Measurements from ENCODE around the gene CAV1.
A peak's percentile ranks its signal among the peaks of the same experiment; 100 is the strongest.
"Not testable (repeated sequence)": the region's sequence is repeated elsewhere in the genome, so short reads cannot be mapped to it uniquely, and the experiment has no call there.

Gene CAV1, protein sequence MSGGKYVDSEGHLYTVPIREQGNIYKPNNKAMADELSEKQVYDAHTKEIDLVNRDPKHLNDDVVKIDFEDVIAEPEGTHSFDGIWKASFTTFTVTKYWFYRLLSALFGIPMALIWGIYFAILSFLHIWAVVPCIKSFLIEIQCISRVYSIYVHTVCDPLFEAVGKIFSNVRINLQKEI

DNA sequence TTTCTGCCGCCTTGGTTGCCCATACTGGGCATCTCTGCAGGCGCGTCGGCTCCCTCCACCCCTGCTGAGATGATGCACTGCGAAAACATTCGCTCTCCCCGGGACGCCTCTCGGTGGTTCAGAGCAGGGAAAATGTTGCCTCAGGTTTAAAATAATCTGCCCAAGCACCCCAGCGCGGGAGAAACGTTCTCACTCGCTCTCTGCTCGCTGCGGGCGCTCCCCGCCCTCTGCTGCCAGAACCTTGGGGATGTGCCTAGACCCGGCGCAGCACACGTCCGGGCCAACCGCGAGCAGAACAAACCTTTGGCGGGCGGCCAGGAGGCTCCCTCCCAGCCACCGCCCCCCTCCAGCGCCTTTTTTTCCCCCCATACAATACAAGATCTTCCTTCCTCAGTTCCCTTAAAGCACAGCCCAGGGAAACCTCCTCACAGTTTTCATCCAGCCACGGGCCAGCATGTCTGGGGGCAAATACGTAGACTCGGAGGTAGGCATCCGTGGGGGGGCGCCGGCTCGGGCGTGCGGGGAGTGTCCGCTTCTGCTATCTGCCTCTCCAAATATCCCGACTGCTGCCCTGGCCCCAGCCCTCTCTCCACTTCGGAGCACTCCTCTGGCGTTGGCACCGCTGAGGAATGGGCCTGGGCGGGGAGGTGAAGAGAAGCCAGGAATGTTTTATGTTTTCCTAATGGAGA lies at the start of gene CAV1:
Gene CAV1 (plus strand): TSS at position 428 of the 689 bp plus-strand sequence. CDS start 27 bp downstream, at position 455.
- peak; percentile 61 for DNase-seq (ENCODE audit: low spot score)

DNA sequence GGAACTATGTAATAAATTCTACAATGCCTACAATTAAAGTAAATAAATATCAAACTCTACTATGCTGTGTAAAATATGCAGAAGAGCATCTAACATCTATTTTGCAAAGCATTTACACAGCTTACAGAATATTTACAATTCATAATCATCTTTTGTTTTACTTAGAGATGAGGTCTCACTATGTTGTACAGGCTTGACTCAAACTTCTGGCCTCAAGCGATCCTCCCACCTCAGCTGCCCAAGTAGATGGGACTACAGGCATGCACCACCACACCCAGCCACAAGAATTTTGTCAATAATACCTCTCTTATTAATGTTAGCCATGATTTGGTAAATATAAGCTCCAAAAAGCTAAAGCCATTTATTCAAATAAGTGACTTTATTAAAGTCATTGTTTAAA lies 47.2 kb upstream of the CAV1 start:
- no peak for DNase-seq (ENCODE audit: low spot score)

DNA sequence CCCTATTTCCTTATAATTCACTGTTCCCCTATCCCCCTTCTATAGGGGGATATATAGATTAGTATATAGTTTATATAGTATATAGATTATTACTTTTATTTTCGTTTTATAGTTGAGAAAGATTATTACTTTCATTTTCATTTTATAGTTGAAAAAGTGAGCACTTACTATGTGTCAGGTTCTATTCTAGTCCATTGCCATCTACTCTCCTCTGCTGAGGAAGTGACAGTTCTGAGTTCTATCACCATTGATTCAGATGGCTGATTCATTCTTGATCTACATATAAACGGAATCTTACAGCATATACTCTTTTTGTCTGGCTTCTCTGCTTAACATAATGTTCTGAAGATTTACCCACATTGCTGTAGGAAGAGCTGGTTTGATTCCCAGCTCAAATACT lies 46.0 kb upstream of the CAV1 start:
- DNase-seq (ENCODE audit: low spot score), result no peak

DNA sequence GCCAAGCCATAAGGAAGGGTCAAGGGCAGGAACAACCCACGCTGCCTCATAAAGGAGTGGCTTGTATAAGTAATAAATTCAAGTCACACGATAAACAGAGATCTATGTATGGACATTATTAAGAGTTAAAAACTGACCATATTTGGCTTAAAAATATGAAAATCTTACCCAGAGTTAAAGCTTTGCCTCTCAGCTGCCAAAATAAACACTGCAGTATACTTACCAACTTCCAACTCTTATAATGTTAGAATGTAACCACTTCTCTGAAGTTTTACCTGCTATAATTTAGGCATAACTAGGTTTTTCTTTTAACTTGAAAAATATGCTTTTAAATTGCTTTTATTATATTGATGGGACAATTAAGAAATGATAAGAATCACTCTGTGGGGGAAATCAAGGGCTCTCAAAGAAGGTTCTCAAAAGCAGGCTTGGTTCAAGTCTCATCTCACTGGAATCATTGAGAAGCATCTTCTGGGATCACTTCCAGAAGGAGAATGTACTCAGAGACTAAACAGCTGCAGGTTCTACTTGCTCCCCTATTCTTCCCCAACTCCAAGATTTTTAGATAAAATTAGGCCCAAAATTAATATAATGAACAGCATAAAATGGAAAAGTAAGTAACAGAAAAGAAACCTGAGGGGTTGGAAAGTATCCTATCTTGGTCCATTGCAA lies 41.4 kb upstream of the CAV1 start:
- no peak for DNase-seq (ENCODE audit: low spot score)

DNA sequence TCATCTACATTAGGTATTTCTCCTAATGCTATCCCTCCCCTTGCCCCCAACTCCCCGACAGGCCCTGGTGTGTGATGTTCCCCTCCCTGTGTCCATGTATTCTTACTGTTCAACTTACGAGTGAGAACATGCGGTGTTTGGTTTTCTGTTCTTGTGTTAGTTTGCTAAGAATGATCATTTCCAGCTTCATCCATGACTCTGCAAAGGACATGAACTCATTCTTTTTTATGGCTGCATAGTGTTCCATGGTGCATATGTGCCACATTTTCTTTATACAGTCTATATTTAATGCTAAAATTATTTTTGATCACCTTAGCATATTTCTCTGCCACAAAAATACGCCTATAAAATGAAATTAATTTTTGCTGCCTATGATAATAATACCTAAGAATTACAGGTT lies 40.4 kb upstream of the CAV1 start:
- not testable (repeated sequence) for DNase-seq (ENCODE audit: low spot score)

DNA sequence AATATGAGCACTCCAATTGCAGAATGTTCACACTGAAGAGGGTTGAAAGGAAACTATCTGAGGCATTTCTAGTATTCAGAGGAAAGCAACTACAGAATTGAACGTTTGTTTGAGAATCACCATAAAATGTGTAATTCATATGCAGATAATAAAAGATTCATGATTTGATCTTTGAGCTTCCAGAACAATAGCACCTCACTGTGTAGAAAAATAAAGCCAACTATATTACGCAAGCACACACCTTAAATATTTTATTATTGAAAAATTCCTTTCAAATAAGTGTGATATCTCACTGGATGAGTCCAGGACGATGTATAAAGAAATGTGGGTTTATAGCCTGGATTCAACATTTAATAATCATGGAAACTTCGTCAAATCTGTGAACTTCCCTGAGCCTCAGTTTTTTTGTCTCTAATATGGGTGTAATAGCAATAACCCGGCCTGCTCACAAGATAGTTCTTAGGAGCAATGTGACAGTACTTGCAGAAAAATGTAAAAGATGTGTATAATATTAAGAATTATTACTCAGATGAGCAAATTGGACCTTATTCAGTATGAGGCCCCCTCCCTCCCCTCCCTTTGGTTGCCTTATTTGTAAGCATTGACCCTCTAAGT lies 36.8 kb upstream of the CAV1 start:
- no peak for DNase-seq (ENCODE audit: low spot score)

DNA sequence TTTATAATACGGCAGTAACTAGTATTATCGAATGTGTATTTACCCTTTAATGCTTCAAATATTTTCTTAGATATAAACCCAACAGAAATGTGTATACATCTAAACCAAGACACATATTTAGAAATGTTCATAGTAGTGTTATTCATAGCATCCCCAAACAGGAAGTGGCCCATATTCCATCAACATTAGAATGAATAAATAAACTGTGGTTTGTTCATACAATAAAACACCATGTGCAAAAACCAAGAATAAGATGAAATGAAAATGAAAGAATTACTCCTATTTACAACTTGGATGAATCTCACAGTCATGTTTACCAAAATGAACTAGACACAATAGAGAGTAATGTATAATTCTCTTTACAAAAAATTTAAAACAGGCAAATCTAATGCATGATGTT lies 34.5 kb upstream of the CAV1 start:
- no peak for DNase-seq (ENCODE audit: low spot score)

DNA sequence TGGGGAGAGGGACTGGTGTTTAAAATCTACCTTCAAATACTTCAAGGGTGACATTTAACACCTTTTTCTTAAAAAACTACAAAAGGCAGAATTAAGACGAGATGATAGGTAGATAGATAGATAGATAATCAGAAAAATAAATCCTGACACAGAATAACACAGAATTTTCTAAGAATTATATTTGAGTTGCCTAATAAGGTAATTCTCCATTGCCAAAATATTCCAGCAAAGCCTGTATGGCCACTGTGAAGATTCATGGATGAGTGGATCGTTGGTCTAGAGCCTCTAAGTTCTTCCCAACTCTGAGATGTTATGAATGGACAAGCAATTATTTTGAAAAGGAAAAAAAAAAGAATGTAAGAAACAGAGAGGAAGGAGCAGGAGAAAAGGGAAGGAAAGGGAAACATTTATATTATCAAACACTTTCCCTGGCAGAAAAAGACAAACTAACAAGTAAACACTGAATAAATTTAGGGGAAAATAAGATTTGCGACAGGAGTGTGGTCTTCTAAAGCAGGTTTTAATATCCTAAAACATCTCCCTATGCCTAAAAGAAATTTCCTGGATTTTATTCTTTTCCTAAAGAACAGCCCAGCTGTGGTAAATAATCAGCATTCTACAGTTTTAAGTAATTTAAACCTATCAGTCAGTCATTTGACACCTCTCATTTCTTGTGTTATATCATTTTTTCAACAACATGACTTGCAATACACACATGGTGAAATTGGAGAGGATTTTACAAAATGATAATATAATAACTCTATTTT lies 32.8 kb upstream of the CAV1 start:
- DNase-seq (ENCODE audit: low spot score), result no peak

DNA sequence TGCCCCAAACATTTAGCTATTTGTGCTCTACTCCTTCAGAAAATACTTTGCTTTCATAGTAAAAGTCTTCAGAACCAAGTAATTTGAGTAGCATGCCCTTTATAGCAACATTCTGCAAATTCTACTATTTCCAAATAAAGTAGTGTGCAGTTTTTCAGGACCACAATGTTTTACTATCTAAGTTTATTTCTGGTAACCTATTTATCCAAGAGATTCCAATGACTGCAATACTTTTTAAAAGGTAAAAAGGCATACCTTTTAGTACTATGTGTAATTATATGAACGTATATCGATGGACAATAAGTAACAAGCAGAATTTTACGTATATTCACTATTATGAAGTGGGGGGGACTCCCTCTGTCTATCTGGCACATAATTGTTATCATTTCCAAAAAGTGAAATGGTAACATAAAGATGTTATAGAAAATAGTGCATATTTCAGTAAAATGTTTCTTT lies 32.2 kb upstream of the CAV1 start:
- no peak for DNase-seq (ENCODE audit: low spot score)

DNA sequence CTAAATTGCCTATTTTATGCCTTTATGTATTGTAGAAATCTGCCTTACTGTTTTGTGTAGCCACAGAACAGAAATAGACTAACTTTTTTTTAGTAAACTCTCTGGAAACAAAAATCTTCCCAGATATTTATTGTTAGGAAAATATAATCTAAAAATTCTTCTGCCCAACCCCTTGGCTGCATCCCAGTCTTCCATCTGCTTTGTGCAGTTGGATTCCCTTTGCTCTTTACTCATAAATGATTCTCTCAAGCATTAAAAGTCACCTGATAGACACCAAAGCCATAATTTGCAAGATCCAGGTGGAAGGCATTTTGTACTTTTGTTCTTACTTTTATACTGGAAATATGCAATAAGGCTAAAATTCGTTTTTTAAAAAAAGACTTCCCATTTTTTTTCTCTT lies 31.4 kb upstream of the CAV1 start:
- DNase-seq (ENCODE audit: low spot score), result no peak

DNA sequence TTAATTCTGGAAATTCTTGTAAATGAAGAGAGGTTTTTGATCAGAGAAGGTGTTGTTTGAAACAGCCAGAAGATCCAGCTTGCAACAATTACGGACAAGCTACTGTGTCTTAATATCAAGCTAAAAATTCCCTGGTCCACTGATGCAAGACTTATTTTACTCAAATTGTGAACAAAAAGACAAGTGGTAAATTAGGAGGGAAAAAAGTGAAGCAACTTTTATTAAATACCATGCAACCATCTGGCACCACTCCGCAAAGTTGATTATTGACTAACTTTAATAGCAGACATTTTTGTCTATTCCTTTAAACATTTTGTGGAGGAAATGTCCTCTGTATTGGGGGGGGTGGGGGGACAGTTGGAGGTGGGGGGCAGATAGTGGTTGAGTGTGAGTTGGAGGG lies 30.4 kb upstream of the CAV1 start:
- no peak for DNase-seq (ENCODE audit: low spot score)

DNA sequence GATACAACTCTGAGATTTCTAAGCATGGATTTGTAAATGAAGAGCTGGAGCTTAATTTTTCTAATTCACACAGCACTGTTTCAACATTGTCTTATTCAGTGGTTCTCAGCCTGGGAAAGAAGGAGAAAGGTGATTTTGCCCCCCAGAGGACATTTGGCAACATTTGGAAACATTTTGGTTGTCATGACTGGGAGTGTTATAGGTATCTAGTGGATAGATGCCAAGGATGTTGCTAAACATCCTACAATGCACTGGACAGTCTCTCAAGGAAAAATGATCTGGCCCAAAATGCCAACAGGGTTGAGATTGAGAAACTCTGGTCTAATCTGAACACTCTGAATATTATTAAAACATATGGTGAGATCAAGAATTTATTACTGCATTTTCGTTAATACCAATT lies 29.1 kb upstream of the CAV1 start:
- no peak for DNase-seq (ENCODE audit: low spot score)

DNA sequence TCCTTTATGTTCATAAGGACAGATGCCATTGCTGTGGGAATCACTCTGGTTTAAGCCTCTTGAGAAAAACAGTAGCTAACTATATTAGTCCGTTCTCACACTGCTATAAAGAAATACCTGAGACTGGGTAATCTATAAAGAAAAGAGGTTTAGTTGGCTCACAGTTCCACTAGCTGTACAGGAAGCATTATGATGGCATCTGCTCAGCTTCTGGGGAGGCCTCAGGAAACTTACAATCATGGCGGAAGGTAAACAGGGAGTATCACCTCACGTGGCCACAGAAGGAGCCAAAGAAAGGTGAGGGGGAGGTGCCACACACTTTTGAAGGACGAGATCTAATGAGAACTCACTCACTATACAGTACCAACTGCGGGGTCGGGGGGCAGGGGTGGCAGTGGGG lies 28.2 kb upstream of the CAV1 start:
- DNase-seq (ENCODE audit: low spot score), result no peak

DNA sequence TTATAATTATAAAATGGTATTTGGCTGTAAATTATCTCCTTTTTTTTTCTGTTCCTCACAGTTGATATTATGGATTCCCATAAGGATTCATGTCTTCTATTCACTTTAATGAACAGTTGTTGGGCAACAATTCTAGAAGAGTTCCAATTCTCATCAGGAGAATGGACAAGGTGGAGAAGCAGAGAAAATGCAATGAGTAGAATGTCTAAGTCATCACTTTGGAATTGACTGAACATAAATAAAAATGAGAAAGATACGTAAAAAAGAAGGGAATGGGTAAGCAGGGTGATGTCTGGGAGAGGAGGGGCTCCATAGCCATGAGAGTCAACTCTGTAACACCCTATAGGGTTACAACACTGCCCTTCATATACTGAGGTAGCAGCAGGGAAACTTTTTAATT lies 27.1 kb upstream of the CAV1 start:
- no peak for DNase-seq (ENCODE audit: low spot score)

DNA sequence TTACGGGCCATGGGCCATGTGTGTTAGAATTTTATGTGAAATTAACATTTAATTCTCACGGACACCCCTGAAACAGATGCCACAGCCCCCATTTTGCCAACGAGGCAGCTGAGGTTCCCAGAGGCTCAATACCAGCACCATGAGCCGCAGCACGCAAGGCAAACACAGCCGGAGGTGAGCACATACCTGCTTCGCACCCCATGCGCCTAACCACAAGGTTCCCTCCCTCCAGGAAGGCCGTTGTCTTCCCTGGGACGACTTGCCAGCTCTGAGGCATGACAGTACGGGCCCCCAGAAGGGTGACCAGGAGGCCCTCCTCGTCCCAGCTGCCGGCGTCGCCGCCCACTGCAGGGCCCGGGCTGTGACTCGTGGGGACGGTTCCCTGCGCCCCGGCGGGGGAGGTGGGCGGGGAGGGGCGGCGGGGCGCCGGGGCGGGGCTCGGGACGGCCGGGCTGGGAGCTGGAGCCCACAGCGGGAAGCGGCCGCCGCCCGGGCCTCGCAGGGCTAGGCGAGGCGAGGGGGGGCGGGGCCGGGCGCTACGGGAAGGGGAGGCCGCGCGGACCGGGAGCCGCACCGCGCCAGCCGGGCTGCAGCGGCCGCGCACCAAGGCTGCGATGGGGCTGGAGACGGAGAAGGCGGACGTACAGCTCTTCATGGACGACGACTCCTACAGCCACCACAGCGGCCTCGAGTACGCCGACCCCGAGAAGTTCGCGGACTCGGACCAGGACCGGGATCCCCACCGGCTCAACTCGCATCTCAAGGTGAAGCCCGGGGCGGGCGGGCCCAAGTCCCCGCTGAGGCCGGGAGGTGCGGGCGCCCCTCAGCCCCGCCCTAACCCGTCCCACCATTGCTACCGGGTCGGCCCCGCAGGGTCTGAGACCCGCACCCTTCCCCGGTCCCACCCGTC lies 25.4 kb upstream of the CAV1 start, which contains the start of gene CAV2:
Gene CAV2 (plus strand): TSS at position 571 of the 910 bp plus-strand sequence. CDS start 44 bp downstream, at position 615.
- DNase-seq (ENCODE audit: low spot score), result peak; percentile 5

DNA sequence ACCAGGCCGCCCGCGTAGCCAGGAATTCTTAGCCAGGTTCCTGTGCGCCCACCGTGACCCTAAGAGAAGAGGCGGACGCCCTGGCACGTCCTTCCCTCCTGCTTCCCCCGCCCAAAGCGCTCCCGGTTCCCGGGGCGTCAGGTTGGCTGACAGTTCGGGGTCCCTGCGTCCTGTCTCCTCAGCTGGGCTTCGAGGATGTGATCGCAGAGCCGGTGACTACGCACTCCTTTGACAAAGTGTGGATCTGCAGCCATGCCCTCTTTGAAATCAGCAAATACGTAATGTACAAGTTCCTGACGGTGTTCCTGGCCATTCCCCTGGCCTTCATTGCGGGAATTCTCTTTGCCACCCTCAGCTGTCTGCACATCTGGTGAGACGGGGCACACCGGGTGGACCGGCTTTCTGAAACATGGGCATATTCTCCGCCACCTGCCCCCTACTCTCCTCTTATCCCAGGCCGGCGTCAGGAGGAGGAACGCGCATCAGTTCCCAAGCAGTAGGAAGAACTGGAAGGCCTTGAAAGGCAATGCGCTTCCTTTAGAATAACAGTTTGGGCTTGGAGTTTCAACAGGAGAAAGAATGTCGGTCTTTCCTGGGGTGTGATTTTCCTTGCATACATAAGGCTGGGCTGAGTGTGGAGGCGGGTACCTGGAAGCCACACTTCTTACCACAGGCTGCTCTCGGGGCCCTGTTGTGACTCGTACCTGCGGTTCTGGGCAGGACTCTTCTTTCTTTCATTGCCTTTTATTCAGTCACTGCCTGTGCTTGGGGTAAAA lies 24.6 kb upstream of the CAV1 start:
- peak; percentile 15 for DNase-seq (ENCODE audit: low spot score)

DNA sequence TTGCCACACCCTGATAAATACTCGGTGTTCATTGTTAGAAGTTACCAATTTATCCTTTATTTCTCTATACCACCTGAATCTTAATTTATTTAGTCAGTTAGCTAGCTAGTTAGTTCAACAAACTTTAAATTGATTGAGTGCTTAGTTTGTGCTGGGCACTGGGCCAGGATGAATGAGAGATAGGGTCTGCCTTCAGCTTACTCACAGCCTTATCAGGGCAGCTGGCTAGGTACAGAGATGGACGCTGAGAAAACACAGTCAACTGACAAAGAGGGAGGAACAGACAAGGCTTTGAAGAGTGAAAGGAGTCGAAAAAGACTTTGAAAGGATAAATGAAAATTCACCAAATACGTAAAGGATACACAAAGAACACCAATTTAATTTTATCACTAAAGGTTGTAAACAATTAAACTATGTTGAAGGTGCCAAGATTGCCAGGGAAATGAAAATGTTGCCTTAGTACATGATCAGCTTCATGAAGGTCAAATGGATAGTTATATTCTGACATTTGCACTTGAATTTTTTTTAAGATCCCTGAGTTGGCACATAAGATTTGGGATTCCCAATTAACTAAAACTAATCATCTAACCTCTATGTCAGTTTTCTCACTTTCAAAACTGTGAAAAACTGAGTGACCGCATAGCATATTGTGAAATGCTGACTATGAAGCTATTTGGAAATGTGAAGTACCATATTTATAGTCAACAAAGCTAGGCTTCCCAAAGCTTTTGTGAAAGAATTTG lies 23.2 kb upstream of the CAV1 start:
- DNase-seq (ENCODE audit: low spot score), result no peak

DNA sequence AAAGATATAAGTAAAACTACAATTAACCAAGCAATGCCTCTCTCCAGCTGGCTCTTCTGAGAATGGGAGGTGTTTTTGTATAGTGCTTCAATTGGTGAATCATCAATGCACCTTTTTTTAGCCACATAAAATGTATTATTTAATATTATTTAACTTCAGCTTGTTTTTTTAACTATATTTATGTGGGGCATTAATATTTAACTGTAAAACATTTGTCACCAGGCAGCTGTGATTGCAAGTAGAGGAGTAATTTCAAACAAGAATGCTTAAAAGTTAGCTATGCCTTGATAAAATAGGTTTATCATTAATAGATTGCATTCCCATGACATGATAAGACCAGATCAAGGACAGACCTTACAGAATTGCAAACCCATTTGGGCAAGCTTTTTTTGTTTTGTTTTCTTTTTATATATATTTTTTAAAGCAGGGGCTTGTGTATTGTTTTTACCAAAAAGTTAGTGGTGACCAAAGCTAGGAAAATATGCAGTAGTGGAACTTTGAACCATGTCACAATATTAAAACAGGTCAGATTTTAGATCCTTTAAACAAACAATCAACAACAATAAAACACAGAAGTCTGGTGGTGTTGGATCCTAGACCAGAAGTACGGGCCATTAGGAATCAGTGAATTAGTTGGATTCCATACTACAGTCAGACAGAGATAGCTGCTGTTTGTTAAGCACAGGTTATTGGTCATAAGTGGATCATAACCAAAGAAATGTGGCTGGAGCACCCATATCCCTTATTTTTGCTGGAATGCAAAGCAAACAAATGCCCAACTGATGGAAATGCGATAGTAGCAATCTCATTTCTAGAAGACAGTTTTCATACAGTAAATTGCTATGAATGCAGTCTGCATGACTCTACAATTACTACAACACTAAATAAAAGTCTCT lies 22.4 kb upstream of the CAV1 start:
- DNase-seq (ENCODE audit: low spot score), result no peak

All from Ammon's horn (tissue), 1 donor.